Nephron (organoid): ENCODE measurements around the gene BSDC1.

Source experiments
- H3K27ac Mint-ChIP-seq, 3 experiments: 2 replicates each; pipeline ENCODE4 v1.8.0; 2020; ENCODE audit warnings: mixed read lengths in 3 of 3, mild to moderate bottlenecking in 2 of 3, moderate library complexity in 1 of 3
- H3K27me3 Mint-ChIP-seq: 2 replicates; pipeline ENCODE4 v1.8.0; 2021; ENCODE audit warnings: low read depth, mild to moderate bottlenecking, moderate library complexity, mixed read lengths
- H3K36me3 Mint-ChIP-seq: 2 replicates; pipeline ENCODE4 v1.8.0; 2020; ENCODE audit warnings: low read depth, mixed read lengths
- H3K4me1 Mint-ChIP-seq: 2 replicates; pipeline ENCODE4 v1.8.0; 2020; ENCODE audit warnings: mixed read lengths
- H3K4me3 Mint-ChIP-seq, 3 experiments: 2 replicates each; pipeline ENCODE4 v1.8.0; 2020; ENCODE audit warnings: mild to moderate bottlenecking in 3 of 3, mixed read lengths in 3 of 3, moderate library complexity in 2 of 3
- H3K9me3 Mint-ChIP-seq: 2 replicates; pipeline ENCODE4 v1.8.0; 2020; ENCODE audit warnings: mixed read lengths
- TF ChIP-seq, protein P1 (sequence below), 3 experiments: fragments of 200-600 bp; sonication (generic); IDR thresholded peaks; one replicate each; pipeline ENCODE4 v1.5.0; 2021; ENCODE audit warnings: antibody characterized with exemption in 3 of 3; ENCODE audit not compliant: unreplicated experiment in 3 of 3

Gene BSDC1

DNA sequence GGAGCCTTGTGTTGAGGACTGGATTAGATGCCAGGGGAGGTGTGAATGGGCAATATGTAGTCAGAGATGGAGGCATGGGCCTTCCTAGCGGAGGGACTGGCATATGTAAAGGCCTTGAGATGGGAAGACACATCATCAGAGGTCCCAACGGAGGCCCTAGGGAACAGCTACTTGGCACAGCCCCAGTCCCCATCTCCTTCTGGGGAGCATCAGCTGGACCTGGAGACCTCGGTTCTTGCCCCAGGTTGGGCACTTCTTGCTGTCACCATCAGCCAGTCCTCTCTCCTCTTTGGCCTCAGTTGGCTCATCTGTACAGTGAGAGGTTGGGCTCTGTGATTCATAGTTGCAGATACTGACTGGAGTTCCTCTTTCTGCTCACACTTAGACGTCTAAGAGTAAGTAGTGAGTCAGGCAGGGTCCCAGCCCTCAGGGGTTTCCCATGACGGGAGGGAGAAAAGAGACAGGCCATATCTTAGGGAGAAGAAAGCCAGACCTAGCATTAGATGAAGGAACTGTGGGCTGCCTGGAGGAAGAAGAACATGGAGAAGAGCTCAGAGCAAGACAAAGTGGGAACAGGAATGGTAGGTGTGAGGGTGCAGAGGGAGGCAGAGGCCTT is 54.8 kb downstream of the BSDC1 start:
- Mint-ChIP-seq H3K36me3 (peaks cover 5% of the 10 kb centered on the region), H3K4me3 (no peak overlapping the region), H3K27me3 (no peaks in the 10 kb centered on the region), H3K4me1 (peaks cover 27% of the 10 kb centered on the region), H3K27ac (peak overlapping the region in 2 of 3 experiments; percentile 2 to 21), H3K9me3 (no peaks in the 10 kb centered on the region)
- TF ChIP-seq, protein P1, sequence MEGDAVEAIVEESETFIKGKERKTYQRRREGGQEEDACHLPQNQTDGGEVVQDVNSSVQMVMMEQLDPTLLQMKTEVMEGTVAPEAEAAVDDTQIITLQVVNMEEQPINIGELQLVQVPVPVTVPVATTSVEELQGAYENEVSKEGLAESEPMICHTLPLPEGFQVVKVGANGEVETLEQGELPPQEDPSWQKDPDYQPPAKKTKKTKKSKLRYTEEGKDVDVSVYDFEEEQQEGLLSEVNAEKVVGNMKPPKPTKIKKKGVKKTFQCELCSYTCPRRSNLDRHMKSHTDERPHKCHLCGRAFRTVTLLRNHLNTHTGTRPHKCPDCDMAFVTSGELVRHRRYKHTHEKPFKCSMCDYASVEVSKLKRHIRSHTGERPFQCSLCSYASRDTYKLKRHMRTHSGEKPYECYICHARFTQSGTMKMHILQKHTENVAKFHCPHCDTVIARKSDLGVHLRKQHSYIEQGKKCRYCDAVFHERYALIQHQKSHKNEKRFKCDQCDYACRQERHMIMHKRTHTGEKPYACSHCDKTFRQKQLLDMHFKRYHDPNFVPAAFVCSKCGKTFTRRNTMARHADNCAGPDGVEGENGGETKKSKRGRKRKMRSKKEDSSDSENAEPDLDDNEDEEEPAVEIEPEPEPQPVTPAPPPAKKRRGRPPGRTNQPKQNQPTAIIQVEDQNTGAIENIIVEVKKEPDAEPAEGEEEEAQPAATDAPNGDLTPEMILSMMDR (IDR thresholded peaks at IDR 0.05; ENCODE audit: unreplicated experiment in 3 of 3), result no peak

DNA sequence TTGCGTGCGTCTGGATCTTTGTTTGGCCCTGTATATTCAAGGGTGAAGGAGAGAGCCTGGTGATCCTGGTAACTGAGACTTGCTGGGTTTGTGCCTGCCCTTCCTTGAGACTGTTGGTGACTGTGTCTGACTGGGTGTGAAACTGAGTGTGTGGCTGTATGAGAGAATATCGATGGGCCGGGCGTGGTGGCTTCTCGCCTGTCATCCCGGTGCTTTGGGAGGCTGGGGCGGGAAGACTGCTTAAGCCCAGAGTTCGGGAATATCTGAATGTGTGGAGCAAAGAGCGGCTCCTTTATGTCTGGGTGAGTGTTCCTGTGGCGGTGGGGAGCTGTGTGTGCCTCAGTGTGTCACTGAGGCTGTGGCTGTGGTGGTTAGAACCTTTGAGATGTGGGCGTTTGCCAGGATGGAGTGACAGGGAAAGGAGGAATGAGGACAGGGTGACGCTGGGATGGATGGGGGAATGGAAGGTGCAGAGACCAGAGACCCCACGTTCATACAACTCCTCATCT is 55.5 kb downstream of the BSDC1 start:
- Mint-ChIP-seq H3K4me1 (peaks cover 34% of the 10 kb centered on the region), H3K27ac (peak overlapping the region; percentile 60 to 88 (median 74)), H3K36me3 (peaks cover 12% of the 10 kb centered on the region), H3K4me3 (peak overlapping the region; percentile 48 to 79 (median 70)), H3K9me3 (no peaks in the 10 kb centered on the region), H3K27me3 (no peaks in the 10 kb centered on the region)
- TF ChIP-seq, protein P1 (IDR thresholded peaks at IDR 0.05; ENCODE audit: unreplicated experiment in 3 of 3), result no peak

- no peaks in the 10 kb centered on the region for H3K27me3 Mint-ChIP-seq
Observed at GRCh38 chr1:32337855-32338636, 56.2 kb downstream of the BSDC1 start.

DNA sequence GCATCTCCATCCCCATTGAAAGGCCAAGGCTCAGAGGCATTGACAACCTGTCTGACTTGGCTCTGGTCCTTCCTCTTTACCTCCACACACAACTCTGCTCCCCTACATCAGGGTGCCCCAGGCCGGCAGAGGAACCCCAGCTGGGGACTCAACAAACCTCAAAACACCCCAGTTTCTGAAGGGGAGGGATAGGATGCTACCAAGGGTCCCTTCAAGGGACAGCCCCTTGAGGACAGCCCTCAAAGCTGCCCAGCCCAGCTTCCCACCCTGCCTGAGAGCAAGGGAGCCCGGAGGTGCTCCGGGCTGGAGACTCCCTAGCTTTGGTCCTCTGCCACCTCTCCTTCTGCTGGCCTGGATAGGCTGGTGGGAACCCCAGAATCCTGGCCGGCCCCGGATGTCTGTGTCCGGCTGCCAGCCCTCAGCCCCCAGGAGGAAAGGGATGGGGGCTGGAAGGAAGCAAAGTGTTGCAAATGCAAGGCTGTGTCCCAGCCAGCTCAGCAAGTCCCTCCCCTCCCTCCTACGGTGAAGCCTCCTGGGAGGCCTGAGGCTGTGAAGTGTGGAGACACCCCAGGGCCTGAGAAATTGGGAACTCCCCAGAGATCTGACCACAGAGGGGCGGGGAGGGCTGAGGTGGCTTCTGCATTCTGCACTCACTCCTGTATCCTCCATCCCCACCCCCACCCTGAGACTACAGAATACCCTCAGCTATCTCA is 57.1 kb downstream of the BSDC1 start:
- Mint-ChIP-seq H3K4me1 (peaks cover 39% of the 10 kb centered on the region), H3K27ac (peak overlapping the region; percentile 57 to 74 (median 65)), H3K4me3 (peak overlapping the region; percentile 78 to 86 (median 85)), H3K9me3 (no peaks in the 10 kb centered on the region), H3K36me3 (peaks cover 25% of the 10 kb centered on the region), H3K27me3 (no peaks in the 10 kb centered on the region)
- TF ChIP-seq, protein P1 (IDR thresholded peaks at IDR 0.05; ENCODE audit: unreplicated experiment in 3 of 3), result no peak

More at GRCh38 chr1:32337855-32338636, 56.2 kb downstream of the BSDC1 start:
- Mint-ChIP-seq H3K36me3 (peaks cover 17% of the 10 kb centered on the region), H3K9me3 (no peaks in the 10 kb centered on the region), H3K4me3 (peak overlapping the region; percentile 48 to 79 (median 70)), H3K4me1 (peaks cover 39% of the 10 kb centered on the region), H3K27ac (peak overlapping the region; percentile 60 to 88 (median 74))
- TF ChIP-seq, protein P1 (IDR thresholded peaks at IDR 0.05; ENCODE audit: unreplicated experiment in 3 of 3), result no peak

DNA sequence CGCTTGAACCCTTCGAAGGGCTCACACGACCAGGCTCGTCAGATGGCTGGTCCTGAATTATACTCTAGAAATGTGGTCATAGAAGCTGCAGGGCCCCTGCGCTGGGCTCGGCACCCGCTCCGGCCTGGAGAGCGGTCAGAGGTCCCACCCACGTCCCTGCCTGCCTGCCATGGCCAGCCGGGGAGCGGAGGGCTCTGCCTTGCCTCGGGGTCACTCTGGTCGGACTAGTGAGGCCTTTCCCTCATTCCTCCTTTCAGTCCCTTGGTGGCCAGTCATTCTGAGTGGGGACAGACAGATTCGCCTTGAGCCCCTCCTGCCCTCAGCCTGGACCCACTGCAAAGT is 57.7 kb downstream of the BSDC1 start:
- Mint-ChIP-seq H3K36me3 (peaks cover 30% of the 10 kb centered on the region), H3K4me3 (peak overlapping the region; percentile 78 to 86 (median 85)), H3K27ac (peak overlapping the region; percentile 21 to 65 (median 57)), H3K4me1 (peaks cover 40% of the 10 kb centered on the region), H3K27me3 (no peaks in the 10 kb centered on the region), H3K9me3 (no peaks in the 10 kb centered on the region)
- TF ChIP-seq, protein P1 (IDR thresholded peaks at IDR 0.05; ENCODE audit: unreplicated experiment in 3 of 3), result no peak
